Keratinocyte (primary cell): Measurements from ENCODE around the gene FARP1. TPM values are rescaled to one million over a fixed set of nuclear protein-coding genes. Genes with fewer than 3 reads are reported as not detected.

Experiments used
- DNase-seq: peaks from one replicate; pipeline ENCODE4 v3.0.0-alpha.2; 2011; ENCODE audit warnings: low read depth, missing footprints, low spot score
- FAIRE-seq: peaks from 2 replicates; lab custom pipeline; 2011; peaks lifted over from hg19 to GRCh38; lab: Jason Lieb, UNC
- H2AFZ ChIP-seq: 2 replicates; pipeline ENCODE4 v1.6.0; 2012; ENCODE audit warnings: low read length, control low read depth, inconsistent platforms; ENCODE audit not compliant: control insufficient read depth
- H3K27ac ChIP-seq: 2 replicates; pipeline ENCODE4 v1.5.1; 2011; ENCODE audit warnings: low read length; ENCODE audit not compliant: control insufficient read depth, insufficient read depth
- H3K27me3 ChIP-seq: 3 replicates; pipeline ENCODE4 v1.6.0; 2011; ENCODE audit warnings: low read length; ENCODE audit not compliant: control insufficient read depth, insufficient read depth; ENCODE audit errors: extremely low read depth
- H3K36me3 ChIP-seq, 2 experiments: 2 replicates in 1 of 2; 3 replicates in 1 of 2; pipeline ENCODE4 v1.5.1; 2011; ENCODE audit warnings: low read length in 2 of 2, mild to moderate bottlenecking in 1 of 2; ENCODE audit not compliant: control insufficient read depth in 2 of 2, insufficient read depth in 2 of 2; ENCODE audit errors: extremely low read depth in 1 of 2
- H3K4me1 ChIP-seq: 3 replicates; pipeline ENCODE4 v1.5.1; 2011; ENCODE audit warnings: low read length; ENCODE audit not compliant: control insufficient read depth, insufficient read depth; ENCODE audit errors: extremely low read depth
- H3K4me2 ChIP-seq: 3 replicates; pipeline ENCODE4 v1.6.0; 2011; ENCODE audit warnings: low read depth, low read length; ENCODE audit not compliant: control insufficient read depth, insufficient read depth; ENCODE audit errors: extremely low read depth
- H3K4me3 ChIP-seq, 3 experiments: fragments of 200-600 bp in 1 of 3; sonication (generic) in 1 of 3; 2 replicates in 2 of 3; 3 replicates in 1 of 3; pipeline ENCODE4 v1.5.1; 2011 to 2016; ENCODE audit warnings: low read length in 3 of 3, mild to moderate bottlenecking in 3 of 3, control low read depth in 2 of 3, inconsistent platforms in 1 of 3, low read depth in 1 of 3, mixed read lengths in 1 of 3, mixed run types in 1 of 3, moderate library complexity in 1 of 3; ENCODE audit not compliant: control insufficient read depth in 2 of 3, insufficient read depth in 2 of 3; ENCODE audit errors: extremely low read depth in 1 of 3
- H3K79me2 ChIP-seq: 2 replicates; pipeline ENCODE4 v1.6.0; 2012; ENCODE audit warnings: low read length; ENCODE audit not compliant: control insufficient read depth, insufficient read depth
- H3K9ac ChIP-seq: 3 replicates; pipeline ENCODE4 v1.6.0; 2011; ENCODE audit warnings: low read length; ENCODE audit not compliant: control insufficient read depth, insufficient read depth; ENCODE audit errors: extremely low read depth
- H3K9me1 ChIP-seq: 3 replicates; pipeline ENCODE4 v1.6.0; 2011; ENCODE audit warnings: low read length; ENCODE audit not compliant: control insufficient read depth, insufficient read depth; ENCODE audit errors: extremely low read depth
- H3K9me3 ChIP-seq: 2 replicates; pipeline ENCODE4 v1.5.1; 2012; ENCODE audit warnings: low read depth, low read length; ENCODE audit not compliant: control insufficient read depth
- H4K20me1 ChIP-seq: 3 replicates; pipeline ENCODE4 v1.6.0; 2011; ENCODE audit warnings: low read length; ENCODE audit not compliant: control insufficient read depth, insufficient read depth; ENCODE audit errors: extremely low read depth
- EZH2 ChIP-seq: IDR thresholded peaks from one replicate; pipeline ENCODE4 v1.6.1; 2012; ENCODE audit warnings: inconsistent platforms, mild to moderate bottlenecking, low read length, moderate library complexity
- dilution Hi-C: fragments of 300-500 bp; cut with MboI; formaldehyde crosslinking; loops from one replicate; pipeline ENCODE4 v1.7.0; 2020; ENCODE audit warnings: low sequenced_read_pairs; ENCODE audit not compliant: extremely low pct_ligation_motif_present
- polyA plus RNA-seq, 5 experiments: library from polyadenylated mRNA; depleted of rRNA in 3 of 5; stranded (reverse) in 3 of 5; stranded (forward) in 1 of 5; unstranded in 1 of 5; fragments of >200 nt; gene quantifications; 1 replicate in 1 of 5; 2 replicates in 3 of 5; 3 replicates in 1 of 5; pipeline versions ENCODE4 v1.2.1 to v1.2.3, GENCODE V29; 2011 to 2012; ENCODE audit warnings: missing spikeins in 2 of 5, low read depth in 1 of 5, low replicate concordance in 1 of 5
- TF ChIP-seq, protein P1 (sequence below), 3 experiments: IDR thresholded peaks in 1 of 3; conservative IDR thresholded peaks in 1 of 3; optimal IDR thresholded peaks in 1 of 3; 2 replicates in 2 of 3; 3 replicates in 1 of 3; pipeline versions ENCODE3 to v1.5.1; 2011; ENCODE audit warnings: low read length in 3 of 3, mild to moderate bottlenecking in 3 of 3, moderate library complexity in 2 of 3, control low read depth in 1 of 3, inconsistent platforms in 1 of 3; ENCODE audit not compliant: insufficient read depth in 2 of 3; ENCODE audit errors: extremely low read depth in 1 of 3

The FARP1 gene
- polyA plus RNA-seq, 1 donor (not counting 4 experiments of a cell fraction or from before 2014, with no cell fraction given), result 10.3 TPM

DNA sequence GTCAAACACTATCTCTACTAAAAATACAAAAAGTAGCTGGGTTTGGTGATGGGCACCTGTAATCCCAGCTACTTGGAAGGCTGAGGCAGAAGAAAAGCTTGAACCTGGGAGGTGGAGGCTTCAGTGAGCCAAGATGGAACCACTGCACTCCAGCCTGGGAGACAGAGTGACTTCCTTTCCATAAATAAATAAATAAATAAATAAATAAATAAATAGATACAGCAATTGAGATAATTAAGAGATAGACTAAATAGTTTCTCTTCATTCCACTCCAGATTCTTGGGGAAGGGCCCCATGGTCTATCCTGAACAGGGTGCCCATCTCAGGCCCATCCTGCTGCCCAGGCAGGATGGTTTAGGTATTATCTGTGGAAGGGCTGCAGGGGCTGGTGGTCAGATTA is 24.0 kb upstream of the FARP1 start:
- dilution Hi-C loops, result no loop called here
- no peak overlapping the region for H2AFZ ChIP-seq

DNA sequence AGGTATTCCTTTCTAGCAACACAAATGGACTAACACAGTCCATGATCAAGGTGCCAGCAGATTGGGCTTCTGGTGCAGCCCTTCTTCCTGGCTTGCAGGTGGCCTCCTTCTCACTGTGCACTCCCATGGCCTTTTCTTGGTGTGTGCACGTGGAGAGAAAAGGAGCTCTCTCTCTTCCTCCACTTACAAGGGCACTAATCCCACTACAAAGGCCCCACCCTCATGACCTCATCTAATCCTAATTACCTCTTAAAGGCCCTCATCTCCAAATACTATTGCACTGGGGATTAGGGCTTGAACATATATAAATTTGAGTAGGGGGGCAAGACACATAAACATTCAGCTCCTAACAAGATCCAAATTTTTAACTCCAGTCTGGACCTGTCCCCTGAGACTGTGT is 19.7 kb upstream of the FARP1 start:
- FAIRE-seq (no peak), DNase-seq (no peak)
- no peaks in the 10 kb centered on the region for H3K9me3 ChIP-seq
- dilution Hi-C loops, result no loop called here
- H3K79me2 ChIP-seq, result no peaks in the 10 kb centered on the region
- TF ChIP-seq, protein P1, sequence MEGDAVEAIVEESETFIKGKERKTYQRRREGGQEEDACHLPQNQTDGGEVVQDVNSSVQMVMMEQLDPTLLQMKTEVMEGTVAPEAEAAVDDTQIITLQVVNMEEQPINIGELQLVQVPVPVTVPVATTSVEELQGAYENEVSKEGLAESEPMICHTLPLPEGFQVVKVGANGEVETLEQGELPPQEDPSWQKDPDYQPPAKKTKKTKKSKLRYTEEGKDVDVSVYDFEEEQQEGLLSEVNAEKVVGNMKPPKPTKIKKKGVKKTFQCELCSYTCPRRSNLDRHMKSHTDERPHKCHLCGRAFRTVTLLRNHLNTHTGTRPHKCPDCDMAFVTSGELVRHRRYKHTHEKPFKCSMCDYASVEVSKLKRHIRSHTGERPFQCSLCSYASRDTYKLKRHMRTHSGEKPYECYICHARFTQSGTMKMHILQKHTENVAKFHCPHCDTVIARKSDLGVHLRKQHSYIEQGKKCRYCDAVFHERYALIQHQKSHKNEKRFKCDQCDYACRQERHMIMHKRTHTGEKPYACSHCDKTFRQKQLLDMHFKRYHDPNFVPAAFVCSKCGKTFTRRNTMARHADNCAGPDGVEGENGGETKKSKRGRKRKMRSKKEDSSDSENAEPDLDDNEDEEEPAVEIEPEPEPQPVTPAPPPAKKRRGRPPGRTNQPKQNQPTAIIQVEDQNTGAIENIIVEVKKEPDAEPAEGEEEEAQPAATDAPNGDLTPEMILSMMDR (optimal IDR thresholded peaks at IDR 0.05 in 1 of 3, IDR thresholded peaks at IDR 0.05 in 1 of 3, conservative IDR thresholded peaks at IDR 0.05 in 1 of 3; ENCODE audit: extremely low read depth in 1 of 3, insufficient read depth in 2 of 3, low read length in 3 of 3), result no peak
- TF ChIP-seq EZH2, result no peak
- H3K4me2 ChIP-seq, result no peak overlapping the region
- no peaks in the 10 kb centered on the region for H3K4me1 ChIP-seq
- no peak overlapping the region for H3K27ac ChIP-seq
- H3K9ac ChIP-seq, result no peak overlapping the region
- H3K27me3 ChIP-seq, result no peaks in the 10 kb centered on the region
- H3K4me3 ChIP-seq, result no peak overlapping the region
- no peaks in the 10 kb centered on the region for H4K20me1 ChIP-seq
- no peak overlapping the region for H2AFZ ChIP-seq
- H3K36me3 ChIP-seq, result no peaks in the 10 kb centered on the region
- H3K9me1 ChIP-seq, result no peaks in the 10 kb centered on the region

More for the DNA sequence above, 24.0 kb upstream of the FARP1 start:
- no peaks in the 10 kb centered on the region for H3K9me3 ChIP-seq
- no peak overlapping the region for H3K4me3 ChIP-seq
- no peak overlapping the region for H3K27ac ChIP-seq
- no peak for TF ChIP-seq EZH2
- TF ChIP-seq, protein P1 (optimal IDR thresholded peaks at IDR 0.05 in 1 of 3, IDR thresholded peaks at IDR 0.05 in 1 of 3, conservative IDR thresholded peaks at IDR 0.05 in 1 of 3; ENCODE audit: extremely low read depth in 1 of 3, insufficient read depth in 2 of 3, low read length in 3 of 3), result no peak
- no peaks in the 10 kb centered on the region for H3K27me3 ChIP-seq
- DNase-seq (no peak), FAIRE-seq (no peak)
- no peaks in the 10 kb centered on the region for H3K79me2 ChIP-seq
- no peaks in the 10 kb centered on the region for H3K4me1 ChIP-seq
- H3K9ac ChIP-seq, result no peak overlapping the region
- no peaks in the 10 kb centered on the region for H3K9me1 ChIP-seq
- H3K4me2 ChIP-seq, result no peak overlapping the region
- no peaks in the 10 kb centered on the region for H4K20me1 ChIP-seq
- H3K36me3 ChIP-seq, result no peaks in the 10 kb centered on the region
